Activated CD8-positive, alpha-beta memory T cell treated with anti-CD3 and anti-CD28 coated beads, Interleukin-2, amount 50 U/mL, for 1 hour (primary cell): Measurements from ENCODE around the gene MATR3.
"Not testable (repeated sequence)": the region's sequence is repeated elsewhere in the genome, so short reads cannot be mapped to it uniquely, and the experiment has no call there.

Source experiments
- DNase-seq: peaks from one replicate; pipeline ENCODE4 v3.0.0-alpha.2; 2020; ENCODE audit errors: extremely low read depth

MATR3 gene

GRCh38 chr5:139347863-139348262 lies 54.3 kb downstream of the MATR3 start:
- not testable (repeated sequence) for DNase-seq

- no peak for DNase-seq
Measured at GRCh38 chr5:139354186-139354585, 60.6 kb downstream of the MATR3 start.

GRCh38 chr5:139355900-139356299 lies 62.4 kb downstream of the MATR3 start:
- not testable (repeated sequence) for DNase-seq

- no peak for DNase-seq
Measured at GRCh38 chr5:139358064-139358463, 64.5 kb downstream of the MATR3 start.

- no peak for DNase-seq
Measured at GRCh38 chr5:139360384-139360783, 66.8 kb downstream of the MATR3 start.

- DNase-seq = no peak
Measured at GRCh38 chr5:139361835-139362429, 68.4 kb downstream of the MATR3 start.

GRCh38 chr5:139363937-139364336 lies 70.4 kb downstream of the MATR3 start:
- no peak for DNase-seq

- no peak for DNase-seq
Measured at GRCh38 chr5:139364466-139364865, 70.9 kb downstream of the MATR3 start.

- no peak for DNase-seq
Measured at GRCh38 chr5:139368613-139369012, 75.1 kb downstream of the MATR3 start.

- no peak for DNase-seq
Measured at GRCh38 chr5:139369181-139369580, 75.6 kb downstream of the MATR3 start.

- no peak for DNase-seq
Measured at GRCh38 chr5:139371482-139372435, 78.2 kb downstream of the MATR3 start.

GRCh38 chr5:139374909-139375308 lies 81.4 kb downstream of the MATR3 start:
- DNase-seq = no peak

- DNase-seq = no peak
Measured at GRCh38 chr5:139376364-139376763, 82.8 kb downstream of the MATR3 start.

- no peak for DNase-seq
Measured at GRCh38 chr5:139377226-139377625, 83.7 kb downstream of the MATR3 start.

GRCh38 chr5:139378101-139378825 lies 84.7 kb downstream of the MATR3 start:
- no peak for DNase-seq

GRCh38 chr5:139378941-139379361 lies 85.4 kb downstream of the MATR3 start:
- DNase-seq = no peak

GRCh38 chr5:139379626-139380449 lies 86.3 kb downstream of the MATR3 start:
- DNase-seq = no peak
